Activated CD8-positive, alpha-beta memory T cell treated with anti-CD3 and anti-CD28 coated beads for 4 hours (primary cell): ENCODE measurements around the gene PZP.

Experiments used
- DNase-seq, 2 donors: peaks; one replicate each; pipeline ENCODE4 v3.0.0-alpha.2; 2020; ENCODE audit warnings: low read depth in 2 of 2

The PZP gene

GRCh38 chr12:9104087-9104486 is 104.1 kb downstream of the PZP start:
- no peak for DNase-seq

- DNase-seq: no peak
These were observed 104.9 kb downstream of the PZP start for GRCh38 chr12:9103050-9103849.

- no peak for DNase-seq
These were observed 107.0 kb downstream of the PZP start for GRCh38 chr12:9101018-9101687.

GRCh38 chr12:9099552-9100190 is 108.5 kb downstream of the PZP start:
- DNase-seq: no peak
